ENCODE measurements around the gene ADH6. TPM values are rescaled to one million over a fixed set of nuclear protein-coding genes. Genes with fewer than 3 reads are reported as not detected.

ADH6 gene
- total and polyA plus RNA-seq, 2 of the 13 experiments (the other 11 are each of a cell fraction or from before 2014, with no cell fraction given) = 39.8 to 73.9 TPM

DNA sequence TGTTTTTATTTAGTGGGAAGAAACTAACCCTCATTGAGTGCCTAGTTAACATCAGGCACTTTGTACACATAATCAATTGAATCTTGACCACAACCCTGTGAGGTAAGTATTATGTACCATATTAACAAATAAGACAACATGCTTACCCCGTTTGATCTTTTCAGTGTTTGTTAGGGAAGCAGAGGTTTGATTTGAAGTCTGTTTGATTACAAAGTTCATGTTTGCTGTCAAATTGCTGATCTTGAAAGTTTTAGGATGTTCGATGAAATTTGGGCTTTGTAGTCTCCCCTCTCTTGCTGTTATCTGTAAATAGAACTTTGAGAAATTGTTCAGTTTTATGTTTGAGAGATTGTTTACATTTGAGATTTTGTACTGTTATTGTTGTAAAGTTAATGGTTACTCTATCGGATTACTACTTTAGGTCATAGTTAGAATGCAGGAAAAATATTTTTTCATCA, 61.5 kb downstream of the ADH6 start (continued):
- no peak for TF ChIP-seq PTBP1 (IDR thresholded peaks at IDR 0.05; ENCODE audit: low read depth, low read length, poor library complexity, severe bottlenecking)
- TF ChIP-seq MYC (CRISPR knock-in tag; IDR thresholded peaks at IDR 0.05; ENCODE audit: borderline replicate concordance) = no peak
- no peak for TF ChIP-seq MXD3 (CRISPR knock-in tag; IDR thresholded peaks at IDR 0.05)
- TF ChIP-seq ELF3 (CRISPR knock-in tag; IDR thresholded peaks at IDR 0.05) = peak; percentile 92
- TF ChIP-seq REPIN1 (CRISPR knock-in tag; IDR thresholded peaks at IDR 0.05; ENCODE audit: borderline replicate concordance, low read depth) = no peak
- TF ChIP-seq ZBTB38 (CRISPR knock-in tag; IDR thresholded peaks at IDR 0.05) = no peak
- TF ChIP-seq MED13 (CRISPR knock-in tag; IDR thresholded peaks at IDR 0.05) = peak; percentile 99
- no peak; the same call in 1 of the 2 replicates for TF ChIP-seq ZNF160 (CRISPR knock-in tag; IDR thresholded peaks at IDR 0.05)
- no peak for TF ChIP-seq MBNL3 (CRISPR knock-in tag; conservative IDR thresholded peaks at IDR 0.05)
- no peak for TF ChIP-seq MAF1 (CRISPR knock-in tag; IDR thresholded peaks at IDR 0.05; ENCODE audit: borderline replicate concordance)
- TF ChIP-seq ETV6 (CRISPR knock-in tag; conservative IDR thresholded peaks at IDR 0.05) = no peak; the same call in 1 of the 2 replicates
- peak; percentile 89 for TF ChIP-seq CEBPB (IDR thresholded peaks at IDR 0.05; ENCODE audit: borderline replicate concordance, low read depth, low read length)
- no peak for TF ChIP-seq XRCC5 (optimal IDR thresholded peaks at IDR 0.05; ENCODE audit: low read length)
- TF ChIP-seq TBX2 (CRISPR knock-in tag; IDR thresholded peaks at IDR 0.05; ENCODE audit: borderline replicate concordance) = peak; percentile 95
- TF ChIP-seq, protein P1, sequence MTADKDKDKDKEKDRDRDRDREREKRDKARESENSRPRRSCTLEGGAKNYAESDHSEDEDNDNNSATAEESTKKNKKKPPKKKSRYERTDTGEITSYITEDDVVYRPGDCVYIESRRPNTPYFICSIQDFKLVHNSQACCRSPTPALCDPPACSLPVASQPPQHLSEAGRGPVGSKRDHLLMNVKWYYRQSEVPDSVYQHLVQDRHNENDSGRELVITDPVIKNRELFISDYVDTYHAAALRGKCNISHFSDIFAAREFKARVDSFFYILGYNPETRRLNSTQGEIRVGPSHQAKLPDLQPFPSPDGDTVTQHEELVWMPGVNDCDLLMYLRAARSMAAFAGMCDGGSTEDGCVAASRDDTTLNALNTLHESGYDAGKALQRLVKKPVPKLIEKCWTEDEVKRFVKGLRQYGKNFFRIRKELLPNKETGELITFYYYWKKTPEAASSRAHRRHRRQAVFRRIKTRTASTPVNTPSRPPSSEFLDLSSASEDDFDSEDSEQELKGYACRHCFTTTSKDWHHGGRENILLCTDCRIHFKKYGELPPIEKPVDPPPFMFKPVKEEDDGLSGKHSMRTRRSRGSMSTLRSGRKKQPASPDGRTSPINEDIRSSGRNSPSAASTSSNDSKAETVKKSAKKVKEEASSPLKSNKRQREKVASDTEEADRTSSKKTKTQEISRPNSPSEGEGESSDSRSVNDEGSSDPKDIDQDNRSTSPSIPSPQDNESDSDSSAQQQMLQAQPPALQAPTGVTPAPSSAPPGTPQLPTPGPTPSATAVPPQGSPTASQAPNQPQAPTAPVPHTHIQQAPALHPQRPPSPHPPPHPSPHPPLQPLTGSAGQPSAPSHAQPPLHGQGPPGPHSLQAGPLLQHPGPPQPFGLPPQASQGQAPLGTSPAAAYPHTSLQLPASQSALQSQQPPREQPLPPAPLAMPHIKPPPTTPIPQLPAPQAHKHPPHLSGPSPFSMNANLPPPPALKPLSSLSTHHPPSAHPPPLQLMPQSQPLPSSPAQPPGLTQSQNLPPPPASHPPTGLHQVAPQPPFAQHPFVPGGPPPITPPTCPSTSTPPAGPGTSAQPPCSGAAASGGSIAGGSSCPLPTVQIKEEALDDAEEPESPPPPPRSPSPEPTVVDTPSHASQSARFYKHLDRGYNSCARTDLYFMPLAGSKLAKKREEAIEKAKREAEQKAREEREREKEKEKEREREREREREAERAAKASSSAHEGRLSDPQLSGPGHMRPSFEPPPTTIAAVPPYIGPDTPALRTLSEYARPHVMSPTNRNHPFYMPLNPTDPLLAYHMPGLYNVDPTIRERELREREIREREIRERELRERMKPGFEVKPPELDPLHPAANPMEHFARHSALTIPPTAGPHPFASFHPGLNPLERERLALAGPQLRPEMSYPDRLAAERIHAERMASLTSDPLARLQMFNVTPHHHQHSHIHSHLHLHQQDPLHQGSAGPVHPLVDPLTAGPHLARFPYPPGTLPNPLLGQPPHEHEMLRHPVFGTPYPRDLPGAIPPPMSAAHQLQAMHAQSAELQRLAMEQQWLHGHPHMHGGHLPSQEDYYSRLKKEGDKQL (CRISPR knock-in tag; IDR thresholded peaks at IDR 0.05; ENCODE audit: low read depth) = peak; percentile 98
- no peak for TF ChIP-seq NR3C1 (CRISPR knock-in tag; IDR thresholded peaks at IDR 0.05)
- TF ChIP-seq SAFB2 (CRISPR knock-in tag; IDR thresholded peaks at IDR 0.05; ENCODE audit: borderline replicate concordance, low read depth) = no peak; the same call in 1 of the 2 replicates
- no peak for TF ChIP-seq ZMYM2 (CRISPR knock-in tag; IDR thresholded peaks at IDR 0.05)
- TF ChIP-seq GZF1 (CRISPR knock-in tag; IDR thresholded peaks at IDR 0.05) = no peak
- TF ChIP-seq, protein P2, sequence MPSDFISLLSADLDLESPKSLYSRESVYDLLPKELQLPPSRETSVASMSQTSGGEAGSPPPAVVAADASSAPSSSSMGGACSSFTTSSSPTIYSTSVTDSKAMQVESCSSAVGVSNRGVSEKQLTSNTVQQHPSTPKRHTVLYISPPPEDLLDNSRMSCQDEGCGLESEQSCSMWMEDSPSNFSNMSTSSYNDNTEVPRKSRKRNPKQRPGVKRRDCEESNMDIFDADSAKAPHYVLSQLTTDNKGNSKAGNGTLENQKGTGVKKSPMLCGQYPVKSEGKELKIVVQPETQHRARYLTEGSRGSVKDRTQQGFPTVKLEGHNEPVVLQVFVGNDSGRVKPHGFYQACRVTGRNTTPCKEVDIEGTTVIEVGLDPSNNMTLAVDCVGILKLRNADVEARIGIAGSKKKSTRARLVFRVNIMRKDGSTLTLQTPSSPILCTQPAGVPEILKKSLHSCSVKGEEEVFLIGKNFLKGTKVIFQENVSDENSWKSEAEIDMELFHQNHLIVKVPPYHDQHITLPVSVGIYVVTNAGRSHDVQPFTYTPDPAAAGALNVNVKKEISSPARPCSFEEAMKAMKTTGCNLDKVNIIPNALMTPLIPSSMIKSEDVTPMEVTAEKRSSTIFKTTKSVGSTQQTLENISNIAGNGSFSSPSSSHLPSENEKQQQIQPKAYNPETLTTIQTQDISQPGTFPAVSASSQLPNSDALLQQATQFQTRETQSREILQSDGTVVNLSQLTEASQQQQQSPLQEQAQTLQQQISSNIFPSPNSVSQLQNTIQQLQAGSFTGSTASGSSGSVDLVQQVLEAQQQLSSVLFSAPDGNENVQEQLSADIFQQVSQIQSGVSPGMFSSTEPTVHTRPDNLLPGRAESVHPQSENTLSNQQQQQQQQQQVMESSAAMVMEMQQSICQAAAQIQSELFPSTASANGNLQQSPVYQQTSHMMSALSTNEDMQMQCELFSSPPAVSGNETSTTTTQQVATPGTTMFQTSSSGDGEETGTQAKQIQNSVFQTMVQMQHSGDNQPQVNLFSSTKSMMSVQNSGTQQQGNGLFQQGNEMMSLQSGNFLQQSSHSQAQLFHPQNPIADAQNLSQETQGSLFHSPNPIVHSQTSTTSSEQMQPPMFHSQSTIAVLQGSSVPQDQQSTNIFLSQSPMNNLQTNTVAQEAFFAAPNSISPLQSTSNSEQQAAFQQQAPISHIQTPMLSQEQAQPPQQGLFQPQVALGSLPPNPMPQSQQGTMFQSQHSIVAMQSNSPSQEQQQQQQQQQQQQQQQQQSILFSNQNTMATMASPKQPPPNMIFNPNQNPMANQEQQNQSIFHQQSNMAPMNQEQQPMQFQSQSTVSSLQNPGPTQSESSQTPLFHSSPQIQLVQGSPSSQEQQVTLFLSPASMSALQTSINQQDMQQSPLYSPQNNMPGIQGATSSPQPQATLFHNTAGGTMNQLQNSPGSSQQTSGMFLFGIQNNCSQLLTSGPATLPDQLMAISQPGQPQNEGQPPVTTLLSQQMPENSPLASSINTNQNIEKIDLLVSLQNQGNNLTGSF (CRISPR knock-in tag; IDR thresholded peaks at IDR 0.05) = no peak
- TF ChIP-seq SRF (IDR thresholded peaks at IDR 0.05; ENCODE audit: low read depth, low read length) = no peak

All from HepG2 (cell line).